Activated CD8-positive, alpha-beta memory T cell treated with anti-CD3 and anti-CD28 coated beads, Interleukin-2, amount 50 U/mL, for 4 hours (primary cell): ENCODE data around the gene GPR18.

Experiments
- DNase-seq: peaks from one replicate; pipeline ENCODE4 v3.0.0-alpha.2; 2020

GPR18 gene

DNA sequence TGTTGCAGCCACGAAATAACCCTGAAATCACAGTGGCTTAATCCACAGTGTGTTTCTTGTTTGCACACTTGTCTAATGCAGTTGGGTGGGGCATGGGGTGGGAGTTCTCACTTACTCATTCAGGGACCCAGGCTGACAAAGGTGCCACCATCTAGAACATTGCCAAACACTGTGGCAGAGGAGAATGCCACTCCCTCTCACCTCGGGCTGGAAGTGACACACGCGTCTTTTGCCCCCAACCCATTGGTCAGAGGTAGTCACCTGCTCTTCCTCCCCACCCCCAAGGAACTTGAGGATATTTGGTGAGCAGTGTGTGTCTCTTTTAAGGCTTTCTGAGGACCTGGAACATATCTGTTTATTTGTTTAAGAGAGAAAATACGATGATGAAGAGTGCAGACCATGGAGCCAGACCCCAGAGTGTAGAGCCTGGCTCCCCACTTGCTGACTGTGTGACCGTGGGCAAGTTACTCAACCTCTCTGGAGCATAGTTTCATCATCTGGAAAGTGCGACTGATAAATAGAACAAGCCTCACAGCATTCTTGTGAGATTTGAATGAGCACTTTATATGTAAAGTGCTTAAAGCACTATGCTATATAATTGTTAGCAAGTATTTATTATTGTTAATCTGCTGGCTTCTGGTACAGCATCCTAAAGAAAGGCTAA lies 31.6 kb upstream of the GPR18 start:
- peak; percentile 59 for DNase-seq

- DNase-seq, result no peak
Observed at GRCh38 chr13:99289271-99289670, 31.1 kb upstream of the GPR18 start.

- DNase-seq, result no peak
Observed at GRCh38 chr13:99288089-99288488, 29.9 kb upstream of the GPR18 start.

DNA sequence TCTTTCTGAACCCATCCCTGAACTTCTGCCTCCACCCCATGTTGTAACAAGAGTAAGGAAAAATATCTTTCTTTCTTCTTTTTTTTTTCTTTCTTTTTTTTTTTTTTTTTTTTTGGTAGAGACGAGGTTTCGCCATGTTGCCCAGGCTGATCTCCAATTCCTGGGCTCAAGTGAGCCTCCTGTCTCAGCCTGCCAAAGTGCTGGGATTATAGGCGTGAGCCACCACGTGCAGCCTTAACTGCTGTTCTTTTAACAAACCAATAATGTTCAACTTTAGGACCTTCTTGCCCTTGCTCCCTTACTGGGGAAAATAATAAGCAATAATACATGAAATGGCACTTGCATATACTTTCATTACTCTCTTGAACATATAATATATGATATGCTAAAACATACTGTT lies 29.4 kb upstream of the GPR18 start:
- DNase-seq, result no peak

DNA sequence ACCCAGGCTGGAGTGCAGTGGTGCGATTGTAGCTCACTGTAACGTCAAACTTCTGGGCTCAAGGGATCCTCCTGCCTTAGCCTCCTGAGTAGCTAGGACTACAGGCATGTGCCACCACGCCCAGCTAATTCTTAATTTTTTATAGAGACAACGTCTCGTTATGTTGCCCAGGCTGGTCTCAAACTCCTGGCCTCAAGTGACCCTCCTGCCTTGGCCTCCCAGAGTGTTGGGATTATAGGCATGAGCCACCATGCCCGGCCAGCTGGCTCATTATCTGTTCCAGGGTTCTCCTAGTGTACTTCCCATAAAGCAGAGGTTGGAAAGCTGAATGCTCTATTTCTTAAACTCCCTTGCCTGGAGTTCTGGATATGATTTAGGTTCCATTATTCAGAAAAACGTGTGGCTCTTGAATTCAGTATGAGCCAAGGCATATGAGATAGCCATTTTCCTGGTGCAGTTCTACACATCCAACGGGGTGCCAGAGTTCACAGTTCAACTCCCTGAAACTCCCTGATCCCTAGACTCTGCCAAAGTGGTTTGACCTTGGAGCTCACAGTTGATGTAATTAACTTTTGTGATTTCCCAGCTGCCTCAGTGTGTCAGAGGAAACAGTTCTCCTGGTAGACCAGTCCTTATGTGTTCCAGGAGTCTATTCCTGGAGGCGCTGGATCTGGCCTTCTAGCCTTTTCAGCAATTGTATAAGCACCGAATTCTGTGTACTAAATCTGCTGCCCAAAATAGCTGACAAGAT lies 27.4 kb upstream of the GPR18 start:
- DNase-seq, result no peak

DNA sequence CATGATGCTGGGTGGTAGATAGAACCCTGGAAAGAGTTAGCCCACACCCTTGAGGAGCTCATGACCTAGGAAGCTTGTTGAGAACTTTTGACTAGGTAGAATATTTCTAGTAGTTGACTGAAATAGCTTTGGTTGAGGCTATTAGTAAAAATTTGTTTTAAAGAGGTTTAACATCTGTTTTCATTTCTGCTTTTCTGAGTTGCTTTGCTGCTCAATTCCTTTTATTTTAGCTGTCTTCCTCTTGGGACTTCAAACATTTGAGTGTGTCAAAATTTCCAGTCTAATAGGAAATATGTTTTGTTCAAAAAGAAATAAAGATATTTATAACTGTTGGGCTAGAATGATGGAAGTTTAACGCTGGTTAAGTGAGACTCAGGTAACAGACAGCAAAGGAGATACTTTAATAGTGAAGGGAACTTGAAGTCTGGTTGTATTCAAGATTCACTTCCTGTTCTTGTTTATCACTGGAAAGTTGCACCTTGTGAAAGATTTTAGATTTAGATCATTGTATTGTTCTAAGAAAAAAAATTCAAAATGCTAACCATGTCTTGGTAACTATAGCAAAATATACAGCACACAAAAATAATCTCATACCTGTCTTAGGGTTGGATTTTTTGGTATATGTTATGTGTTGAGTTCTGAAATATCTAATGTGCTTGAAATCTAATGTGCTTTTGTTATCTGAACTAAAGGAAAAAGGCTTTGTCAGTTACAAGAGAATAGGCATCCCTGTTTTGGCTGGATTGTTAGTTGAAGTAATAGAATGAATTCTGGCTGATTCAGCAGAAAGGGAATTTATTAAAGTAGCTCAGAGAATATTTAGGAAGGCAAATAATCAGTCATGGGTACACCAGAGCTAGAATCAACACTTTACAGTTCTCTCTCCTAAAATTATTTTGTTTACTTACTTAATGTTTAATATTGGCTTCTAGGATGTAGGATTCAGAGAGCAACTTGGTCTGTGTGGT lies 24.4 kb upstream of the GPR18 start:
- no peak for DNase-seq

GRCh38 chr13:99281811-99282263 lies 23.7 kb upstream of the GPR18 start:
- peak; percentile 69 for DNase-seq

DNA sequence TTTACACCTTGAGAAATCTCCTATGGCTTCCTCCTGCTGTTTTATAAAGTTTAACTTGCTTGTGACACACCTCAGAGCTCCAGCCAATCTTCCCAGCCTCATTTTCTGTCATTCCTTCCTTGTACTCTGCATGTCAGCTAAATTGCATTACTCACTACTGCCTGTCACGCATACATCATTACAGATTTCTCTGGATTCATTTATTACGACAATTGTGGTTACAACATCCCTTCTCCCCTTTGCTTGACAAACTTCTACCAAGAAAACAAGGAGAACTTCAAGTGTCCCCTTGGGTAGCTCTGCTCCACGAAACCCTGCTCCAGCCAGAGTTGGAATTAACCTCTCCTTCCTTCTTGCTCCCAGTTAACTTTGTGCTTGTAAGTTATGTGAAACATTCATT lies 22.0 kb upstream of the GPR18 start:
- no peak for DNase-seq

DNA sequence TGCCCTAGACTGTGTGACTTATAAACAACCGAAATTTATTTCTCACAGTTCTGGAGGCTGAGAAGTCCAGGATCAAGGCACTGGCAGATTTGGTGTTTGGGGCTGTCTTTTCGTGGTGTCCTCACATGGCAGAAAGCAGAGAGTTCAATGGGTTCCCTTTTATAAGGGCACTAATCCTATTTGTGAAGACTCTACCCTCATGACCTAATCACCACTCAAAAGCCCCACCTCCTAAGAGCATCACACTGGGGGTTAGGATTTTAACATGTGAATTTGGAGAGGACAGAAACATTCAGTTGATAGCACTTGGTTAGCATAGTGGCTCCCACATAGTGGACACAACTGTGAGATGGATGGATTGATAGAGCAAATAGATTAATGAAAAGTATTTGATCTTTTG lies 21.5 kb upstream of the GPR18 start:
- DNase-seq, result no peak

GRCh38 chr13:99278843-99279242 lies 20.7 kb upstream of the GPR18 start:
- no peak for DNase-seq

DNA sequence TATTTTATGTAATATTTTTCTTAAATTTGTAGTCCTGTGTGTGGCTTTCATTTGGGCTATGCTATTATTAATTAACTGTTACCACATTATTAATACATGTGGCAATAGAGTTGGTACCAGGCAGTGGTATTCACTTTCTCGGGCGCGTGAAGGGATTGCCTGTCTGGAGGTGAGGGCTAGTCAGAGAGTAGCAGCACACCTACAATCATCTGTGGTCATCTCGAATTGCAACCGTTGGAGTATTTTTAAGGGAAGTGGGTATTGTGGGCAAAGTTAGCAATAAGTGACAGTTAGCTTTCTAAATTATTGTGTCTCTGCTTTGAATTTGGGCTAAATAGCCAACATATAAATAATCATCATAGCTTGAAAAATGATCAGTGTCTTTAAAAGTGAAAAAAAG lies 20.0 kb upstream of the GPR18 start:
- DNase-seq, result no peak

DNA sequence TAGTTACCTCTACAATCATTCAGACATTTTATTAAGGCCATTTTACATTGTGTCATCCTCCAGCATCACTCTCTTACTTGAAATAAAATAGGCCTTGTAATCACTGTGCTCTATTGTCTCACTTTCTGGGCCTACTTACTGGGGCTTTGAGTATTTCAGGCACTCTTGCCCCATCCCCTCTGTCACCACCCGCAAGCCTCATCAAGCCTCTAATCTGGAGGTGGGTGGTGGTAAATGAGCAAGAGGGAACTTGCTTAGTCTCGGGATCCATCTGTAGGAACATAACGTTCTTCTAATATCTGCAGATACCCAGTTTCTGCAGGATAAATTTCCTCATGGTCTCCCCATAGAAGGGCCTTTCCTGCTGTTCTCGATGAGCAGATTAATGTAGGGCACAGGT lies 19.4 kb upstream of the GPR18 start:
- DNase-seq, result no peak

- no peak for DNase-seq
Observed at GRCh38 chr13:99276706-99277105, 18.5 kb upstream of the GPR18 start.

GRCh38 chr13:99275093-99275469 lies 16.9 kb upstream of the GPR18 start:
- peak; percentile 36 for DNase-seq

DNA sequence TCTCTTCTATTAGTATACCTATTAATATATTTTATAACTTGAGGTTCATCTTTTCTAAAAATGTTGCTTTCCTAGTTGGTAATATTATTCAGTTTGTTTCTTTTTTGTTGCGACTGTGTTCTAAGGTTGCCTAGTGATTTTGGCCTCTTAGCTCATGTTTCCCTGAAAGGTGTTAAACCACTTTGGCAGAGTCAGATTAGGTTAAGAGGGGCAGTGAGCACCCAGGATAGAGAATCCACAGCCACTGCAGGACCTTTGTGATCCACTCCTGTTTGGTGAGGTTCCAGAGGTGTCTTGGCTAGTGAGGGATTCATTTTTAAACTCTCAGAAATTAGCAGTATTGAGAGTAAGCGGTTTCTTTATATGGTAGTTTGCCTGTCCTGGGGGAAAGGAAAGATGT lies 14.9 kb upstream of the GPR18 start:
- no peak for DNase-seq

GRCh38 chr13:99272481-99272880 lies 14.3 kb upstream of the GPR18 start:
- DNase-seq, result no peak

DNA sequence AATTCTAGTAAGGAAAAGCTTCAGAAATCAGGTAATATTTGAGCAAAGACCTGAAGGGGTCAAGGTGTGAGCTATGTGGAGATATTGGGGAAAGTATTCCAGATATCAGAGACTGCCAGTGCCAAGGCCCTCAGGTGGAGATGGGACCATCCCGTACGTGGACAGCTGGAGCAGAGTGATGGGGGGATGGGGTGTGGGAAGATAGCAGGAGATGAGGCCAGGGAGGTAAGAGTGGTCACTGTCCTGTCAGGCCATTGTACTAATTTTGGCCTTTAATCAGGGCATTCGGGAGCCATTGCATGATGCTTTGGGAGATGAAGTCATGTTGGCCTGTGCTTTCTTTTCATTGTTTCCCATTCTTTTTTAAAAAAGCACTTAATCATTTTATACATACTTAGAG lies 13.1 kb upstream of the GPR18 start:
- no peak for DNase-seq

GRCh38 chr13:99270518-99270917 lies 12.3 kb upstream of the GPR18 start:
- no peak for DNase-seq

- DNase-seq, result no peak
Observed at GRCh38 chr13:99269627-99270241, 11.6 kb upstream of the GPR18 start.

- no peak for DNase-seq
Observed at GRCh38 chr13:99268822-99269221, 10.6 kb upstream of the GPR18 start.

DNA sequence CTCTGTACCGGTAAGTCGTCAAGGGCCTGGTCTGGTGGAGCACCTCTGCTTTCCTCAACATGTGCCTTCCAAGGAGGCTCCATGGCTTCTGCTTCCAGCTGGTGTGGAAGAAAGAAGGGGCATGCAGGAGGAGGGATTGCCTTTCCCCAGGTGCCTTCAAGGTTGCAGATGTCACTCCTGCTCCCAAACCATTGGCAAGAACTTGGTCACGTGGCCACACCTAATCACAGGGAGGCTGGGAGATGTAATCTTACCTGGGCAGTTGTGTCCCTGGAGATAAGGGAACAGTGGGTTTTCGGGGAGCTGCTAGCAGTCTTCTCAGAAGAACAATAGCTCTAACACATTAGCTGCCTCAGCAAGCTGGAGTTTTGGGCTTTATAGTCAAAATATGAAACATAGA lies 9.7 kb upstream of the GPR18 start:
- no peak for DNase-seq

DNA sequence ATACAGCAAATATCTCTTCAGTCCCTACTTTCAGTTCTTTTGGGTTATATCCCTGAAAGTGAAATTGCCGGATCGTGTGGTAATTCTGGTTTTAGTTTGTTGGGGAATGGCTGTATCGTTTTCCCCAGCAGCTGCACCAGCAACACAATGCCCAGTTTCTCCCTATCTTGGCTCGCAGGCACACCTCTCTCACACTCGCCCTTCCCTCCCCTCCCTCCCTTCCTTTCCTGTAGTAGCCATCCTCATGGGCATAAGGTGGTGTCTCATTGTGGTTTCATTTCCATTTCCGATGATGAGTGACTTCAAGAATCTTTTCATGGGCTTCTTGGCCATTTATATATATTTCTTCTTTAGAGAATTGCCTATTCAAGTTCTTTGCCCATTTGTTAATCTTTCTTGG lies 8.6 kb upstream of the GPR18 start:
- no peak for DNase-seq

DNA sequence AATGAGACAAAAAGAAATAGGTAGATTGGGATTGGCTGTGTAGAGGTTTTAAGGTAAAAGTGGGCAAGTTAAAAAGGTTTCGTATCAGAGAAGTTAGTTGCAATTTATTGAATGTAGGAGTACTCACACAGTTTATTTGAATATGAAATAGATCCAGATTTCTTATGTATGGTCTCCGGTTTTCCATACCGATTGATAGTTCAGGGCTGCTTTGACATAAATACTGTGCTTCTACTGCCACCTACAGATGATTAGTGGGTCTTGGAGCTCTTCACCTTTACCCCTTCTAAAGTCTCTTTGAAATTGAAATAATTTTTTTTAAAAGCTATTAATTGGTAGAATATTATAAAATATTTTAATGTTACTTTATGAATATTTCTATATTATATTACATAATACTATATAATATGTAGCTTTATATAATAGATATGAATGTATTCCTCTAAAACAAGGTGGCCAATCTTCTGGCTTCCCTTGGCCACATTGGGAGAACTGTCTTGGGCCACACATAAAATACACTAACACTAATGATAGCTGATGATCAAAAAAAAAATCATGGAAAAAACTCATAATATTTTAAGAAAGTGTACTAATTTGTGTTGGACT lies 7.7 kb upstream of the GPR18 start:
- no peak for DNase-seq
